Body of pancreas (tissue), 4 donors: Measurements from ENCODE around the gene MCF2L2. TPM values are rescaled to one million over a fixed set of nuclear protein-coding genes. Genes with fewer than 3 reads are reported as not detected.
A peak's percentile ranks its signal among the peaks of the same experiment; 100 is the strongest.
"Not testable (repeated sequence)": the region's sequence is repeated elsewhere in the genome, so short reads cannot be mapped to it uniquely, and the experiment has no call there.

ENCODE experiments used
- ATAC-seq: fragments of 150-250 bp; one replicate; pipeline ENCODE4 v1.9.1; 2016
- DNase-seq, 4 donors: peaks; one replicate each; pipeline ENCODE4 v3.0.0-alpha.2; 2019
- H3K27ac ChIP-seq, 4 donors: fragments of 200-600 bp; sonication (generic); 1 replicate in 3 of 4; 2 replicates in 1 of 4; pipeline versions ENCODE4 v1.5.1 to v1.6.1; 2016 to 2019; ENCODE audit warnings: mild to moderate bottlenecking in 1 of 4, mixed read lengths in 1 of 4, moderate library complexity in 1 of 4
- H3K27me3 ChIP-seq, 2 donors: fragments of 200-600 bp; sonication (generic); one replicate each; pipeline ENCODE4 v1.6.0; 2016; ENCODE audit warnings: mild to moderate bottlenecking in 1 of 2
- H3K36me3 ChIP-seq, 2 donors: fragments of 200-600 bp; sonication (generic); replicated peaks in 1 of 2; 2 replicates each; pipeline ENCODE4 v1.5.1; 2016; ENCODE audit warnings: low read depth in 2 of 2; ENCODE audit not compliant: insufficient read depth in 1 of 2
- H3K4me1 ChIP-seq: fragments of 200-600 bp; sonication (generic); one replicate; pipeline ENCODE4 v1.6.0; 2016
- H3K4me3 ChIP-seq, 2 donors: fragments of 200-600 bp; sonication (generic); 1 replicate in 1 of 2; 2 replicates in 1 of 2; pipeline ENCODE4 v1.5.1; 2016 to 2019
- H3K9me3 ChIP-seq, 3 donors: fragments of 200-600 bp; sonication (generic); 1 replicate in 2 of 3; 2 replicates in 1 of 3; pipeline ENCODE4 v1.5.1; 2016
- POLR2A ChIP-seq, 3 donors: fragments of 450-650 bp; IDR thresholded peaks; one replicate each; pipeline ENCODE4 v1.6.1; 2016; ENCODE audit warnings: antibody characterized with exemption in 3 of 3, mild to moderate bottlenecking in 2 of 3
- WGBS, 2 donors: methylation state at CpG; one replicate each; pipeline ENCODE4 v1.1.5; 2017; 5-methylcytosine and 5-hydroxymethylcytosine counted together
- intact Hi-C: fragments of 100-400 bp; cut with DNase I; formaldehyde crosslinking; loops from one replicate; pipeline ENCODE4 v1.15.1; 2023
- total RNA-seq, 2 donors: library from RNA; depleted of rRNA; stranded (reverse); fragments of >200 nt; gene quantifications; one replicate each; pipeline ENCODE4 v1.1.0, GENCODE V29; 2016
- TF ChIP-seq, protein P1 (sequence below), 7 experiments: fragments of 450-650 bp in 4 of 7; fragments of 200-600 bp in 3 of 7; sonication (generic) in 3 of 7; IDR thresholded peaks; one replicate each; pipeline ENCODE4 v1.5.1; 2016 to 2019; ENCODE audit warnings: antibody characterized with exemption in 7 of 7

Gene MCF2L2
- total RNA-seq, 2 donors from 2014 or later: 0.26 TPM; not detected in 1

- intact Hi-C loops: no loop called here
- Histone ChIP-seq H3K4me3 (no peak overlapping the region), H3K4me1 (no peaks in the 10 kb centered on the region), H3K27ac (no peak overlapping the region), H3K27me3 (no peaks in the 10 kb centered on the region), H3K9me3 (no peaks in the 10 kb centered on the region), H3K36me3 (no peaks in the 10 kb centered on the region)
- ATAC-seq: no peak
- WGBS, 2 donors: 76 to 82% methylated on average over 3 of the region's 3 CpGs
- TF ChIP-seq, protein P1, sequence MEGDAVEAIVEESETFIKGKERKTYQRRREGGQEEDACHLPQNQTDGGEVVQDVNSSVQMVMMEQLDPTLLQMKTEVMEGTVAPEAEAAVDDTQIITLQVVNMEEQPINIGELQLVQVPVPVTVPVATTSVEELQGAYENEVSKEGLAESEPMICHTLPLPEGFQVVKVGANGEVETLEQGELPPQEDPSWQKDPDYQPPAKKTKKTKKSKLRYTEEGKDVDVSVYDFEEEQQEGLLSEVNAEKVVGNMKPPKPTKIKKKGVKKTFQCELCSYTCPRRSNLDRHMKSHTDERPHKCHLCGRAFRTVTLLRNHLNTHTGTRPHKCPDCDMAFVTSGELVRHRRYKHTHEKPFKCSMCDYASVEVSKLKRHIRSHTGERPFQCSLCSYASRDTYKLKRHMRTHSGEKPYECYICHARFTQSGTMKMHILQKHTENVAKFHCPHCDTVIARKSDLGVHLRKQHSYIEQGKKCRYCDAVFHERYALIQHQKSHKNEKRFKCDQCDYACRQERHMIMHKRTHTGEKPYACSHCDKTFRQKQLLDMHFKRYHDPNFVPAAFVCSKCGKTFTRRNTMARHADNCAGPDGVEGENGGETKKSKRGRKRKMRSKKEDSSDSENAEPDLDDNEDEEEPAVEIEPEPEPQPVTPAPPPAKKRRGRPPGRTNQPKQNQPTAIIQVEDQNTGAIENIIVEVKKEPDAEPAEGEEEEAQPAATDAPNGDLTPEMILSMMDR (IDR thresholded peaks at IDR 0.05): no peak
- DNase-seq: no peak
Measured at GRCh38 chr3:183378008-183378407, 50.4 kb downstream of the MCF2L2 start.

GRCh38 chr3:183377307-183377959 is 51.0 kb downstream of the MCF2L2 start:
- DNase-seq (no peak), ATAC-seq (no peak)
- no peaks in the 10 kb centered on the region for H3K36me3 ChIP-seq
- H3K27me3 ChIP-seq: no peaks in the 10 kb centered on the region
- TF ChIP-seq POLR2A (IDR thresholded peaks at IDR 0.05): no peak
- TF ChIP-seq, protein P1 (IDR thresholded peaks at IDR 0.05): no peak
- no peak overlapping the region for H3K4me3 ChIP-seq
- WGBS, 2 donors: 59 to 69% methylated on average over 7 of the region's 7 CpGs
- no peaks in the 10 kb centered on the region for H3K4me1 ChIP-seq
- H3K27ac ChIP-seq: no peak overlapping the region
- intact Hi-C loops: no loop called here
- H3K9me3 ChIP-seq: no peaks in the 10 kb centered on the region

DNA sequence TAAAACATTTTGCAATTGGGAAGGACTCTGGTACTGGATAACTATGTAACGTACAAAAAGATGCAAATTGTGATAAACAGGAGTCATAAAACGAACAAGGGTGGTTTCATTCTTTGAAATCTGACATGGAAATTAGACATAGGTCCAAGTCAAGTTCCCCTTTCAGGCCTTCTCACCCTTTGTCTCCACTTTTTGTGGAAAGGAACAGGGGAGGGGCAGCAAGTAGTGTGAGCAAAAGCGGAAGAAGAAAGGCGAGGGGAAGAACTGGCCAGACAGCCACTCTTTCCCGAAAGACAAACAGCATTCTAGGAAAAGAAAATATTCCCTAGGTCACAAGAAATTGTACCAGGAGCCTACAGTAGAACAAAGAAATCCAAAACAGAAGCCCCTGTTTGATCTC is 52.6 kb downstream of the MCF2L2 start:
- DNase-seq (peak in 1 of 4 donors; percentile 38), ATAC-seq (no peak)
- no peak overlapping the region for H3K4me3 ChIP-seq
- WGBS, 2 donors: 67 to 81% methylated on average over 5 of the region's 5 CpGs
- no peaks in the 10 kb centered on the region for H3K4me1 ChIP-seq
- intact Hi-C loops: no loop called here
- TF ChIP-seq, protein P1 (IDR thresholded peaks at IDR 0.05): no peak
- TF ChIP-seq POLR2A (IDR thresholded peaks at IDR 0.05): no peak
- no peaks in the 10 kb centered on the region for H3K36me3 ChIP-seq
- H3K27ac ChIP-seq: no peak overlapping the region
- H3K27me3 ChIP-seq: no peaks in the 10 kb centered on the region
- H3K9me3 ChIP-seq: no peaks in the 10 kb centered on the region

- ATAC-seq (no peak), DNase-seq (no peak)
- Histone ChIP-seq H3K4me3 (no peak overlapping the region), H3K27me3 (no peaks in the 10 kb centered on the region), H3K36me3 (no peaks in the 10 kb centered on the region), H3K27ac (no peak overlapping the region), H3K9me3 (no peaks in the 10 kb centered on the region), H3K4me1 (no peaks in the 10 kb centered on the region)
- TF ChIP-seq, protein P1 (IDR thresholded peaks at IDR 0.05): no peak
- TF ChIP-seq POLR2A (IDR thresholded peaks at IDR 0.05): no peak
- intact Hi-C loops: no loop called here
- WGBS, 2 donors: 59 to 60% methylated on average over 6 of the region's 6 CpGs
Measured at GRCh38 chr3:183375337-183375736, 53.1 kb downstream of the MCF2L2 start.

DNA sequence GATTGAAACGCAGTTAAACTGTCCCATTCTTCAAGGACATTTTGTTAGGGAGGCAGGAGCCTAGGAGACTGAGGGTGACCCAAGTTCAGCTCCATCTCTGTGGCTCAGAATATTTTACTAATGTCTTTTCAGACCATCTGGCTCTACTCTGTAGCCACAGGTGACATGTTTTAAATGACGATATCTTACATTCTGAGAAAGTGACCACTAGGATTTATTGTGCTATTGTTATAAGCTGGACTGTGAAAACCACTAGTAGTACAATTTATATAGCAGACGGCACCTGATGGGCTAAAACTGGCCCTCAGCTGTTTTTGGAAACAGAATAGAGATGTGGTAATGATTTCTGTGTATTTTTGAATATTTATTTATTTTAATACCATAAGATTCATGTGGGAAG is 55.5 kb downstream of the MCF2L2 start:
- 79 to 81% methylated on average over 3 of the region's 3 CpGs for WGBS, 2 donors
- no peak for ATAC-seq

GRCh38 chr3:183371600-183371968 is 56.8 kb downstream of the MCF2L2 start:
- H3K27ac ChIP-seq, H3K27me3 ChIP-seq, DNase-seq, H3K4me1 ChIP-seq, H3K4me3 ChIP-seq, ATAC-seq, H3K9me3 ChIP-seq, intact Hi-C loops, H3K36me3 ChIP-seq: not testable (repeated sequence)
- WGBS, 2 donors: 86% methylated on average over 5 of the region's 5 CpGs

More for the DNA sequence above, 55.5 kb downstream of the MCF2L2 start:
- no peak for DNase-seq
- Histone ChIP-seq H3K4me3 (no peak overlapping the region), H3K27me3 (no peaks in the 10 kb centered on the region), H3K4me1 (no peaks in the 10 kb centered on the region), H3K36me3 (no peaks in the 10 kb centered on the region), H3K27ac (no peak overlapping the region), H3K9me3 (no peaks in the 10 kb centered on the region)
- intact Hi-C loops: no loop called here
- TF ChIP-seq, protein P1 (IDR thresholded peaks at IDR 0.05): no peak
- no peak for TF ChIP-seq POLR2A (IDR thresholded peaks at IDR 0.05)
